Spleen (tissue), 11 donors: Measurements from ENCODE around the gene ARIH2. TPM values are rescaled to one million over a fixed set of nuclear protein-coding genes. Genes with fewer than 3 reads are reported as not detected.

ENCODE experiments used
- DNase-seq: peaks from one replicate; pipeline ENCODE4 v3.0.0-alpha.2; 2020
- H3K27ac ChIP-seq, 8 donors: fragments of 200-600 bp; sonication (generic) in 7 of 8; 1 replicate in 4 of 8; 2 replicates in 4 of 8; pipeline versions ENCODE4 v1.5.0 to v1.8.0; 2016 to 2021; ENCODE audit warnings: inconsistent platforms in 4 of 8, mild to moderate bottlenecking in 4 of 8, moderate library complexity in 1 of 8
- H3K27me3 ChIP-seq, 7 donors: fragments of 200-600 bp; sonication (generic) in 6 of 7; replicated peaks in 1 of 7; 1 replicate in 4 of 7; 2 replicates in 3 of 7; pipeline versions ENCODE4 v1.5.0 to v1.8.0; 2016 to 2021; ENCODE audit warnings: inconsistent platforms in 3 of 7, mild to moderate bottlenecking in 1 of 7
- H3K36me3 ChIP-seq, 6 donors: fragments of 200-600 bp; sonication (generic) in 5 of 6; 1 replicate in 4 of 6; 2 replicates in 2 of 6; pipeline versions ENCODE4 v1.5.0 to v1.8.0; 2016 to 2021; ENCODE audit warnings: inconsistent platforms in 2 of 6
- H3K4me1 ChIP-seq, 6 donors: fragments of 200-600 bp; sonication (generic) in 5 of 6; 1 replicate in 3 of 6; 2 replicates in 3 of 6; pipeline versions ENCODE4 v1.5.0 to v1.8.0; 2016 to 2021; ENCODE audit warnings: inconsistent platforms in 3 of 6
- H3K4me3 ChIP-seq, 8 donors: fragments of 200-600 bp; sonication (generic) in 7 of 8; 1 replicate in 4 of 8; 2 replicates in 4 of 8; pipeline versions ENCODE4 v1.5.0 to v1.8.0; 2016 to 2021; ENCODE audit warnings: inconsistent platforms in 4 of 8, mild to moderate bottlenecking in 4 of 8, moderate library complexity in 2 of 8
- H3K9me3 ChIP-seq, 8 donors: fragments of 200-600 bp; sonication (generic) in 7 of 8; 1 replicate in 4 of 8; 2 replicates in 4 of 8; pipeline versions ENCODE4 v1.5.0 to v1.8.0; 2016 to 2021; ENCODE audit warnings: inconsistent platforms in 4 of 8
- CTCF ChIP-seq, 11 experiments: fragments of 200-600 bp in 7 of 11; fragments of 450-650 bp in 4 of 11; sonication (generic) in 4 of 11; IDR thresholded peaks in 8 of 11; conservative IDR thresholded peaks in 3 of 11; 1 replicate in 7 of 11; 2 replicates in 4 of 11; pipeline versions ENCODE4 v1.4.0 to v1.8.0; 2016 to 2021; ENCODE audit warnings: antibody characterized with exemption in 11 of 11, inconsistent platforms in 4 of 11, mild to moderate bottlenecking in 1 of 11
- POLR2A ChIP-seq, 3 donors: fragments of 450-650 bp; IDR thresholded peaks; one replicate each; pipeline ENCODE4 v1.5.1; 2017; ENCODE audit warnings: antibody characterized with exemption in 3 of 3, mild to moderate bottlenecking in 1 of 3
- POLR2AphosphoS5 ChIP-seq, 3 donors: sonication (generic); formaldehyde crosslinking; IDR thresholded peaks; one replicate each; pipeline ENCODE4 v1.5.1; 2017; ENCODE audit warnings: antibody characterized with exemption in 3 of 3
- WGBS, 5 donors: extraction: QIAGEN DNeasy Blood & Tissue Kit in 3 of 5; methylation state at CpG; one replicate each; pipeline versions ENCODE4 v1.1.5 to v1.1.7; 2013 to 2018; 5-methylcytosine and 5-hydroxymethylcytosine counted together
- intact Hi-C: fragments of 100-400 bp; cut with DNase I; formaldehyde crosslinking; loops from one replicate; pipeline ENCODE4 v1.15.0; 2023; ENCODE audit warnings: low total_unique reads
- polyA plus RNA-seq, 3 donors: library from polyadenylated mRNA; stranded (reverse); fragments of 200-250 nt; gene quantifications; one replicate each; pipeline ENCODE4 v1.2.1, GENCODE V29; 2013
- total RNA-seq, 7 donors: library from RNA; depleted of rRNA in 3 of 7; stranded (reverse); fragments of >200 nt in 3 of 7; fragmentation: NEBNext Ultra II Directional in 4 of 7; extraction: Animal tissue kit (Norgen Biotek cat#: 25700) in 4 of 7; gene quantifications; one replicate each; pipeline versions ENCODE4 v1.1.0 to v1.2.1, GENCODE V29; 2016 to 2021
- donor health status: healthy with polysubstance abuse.
- donor health status: DM: no; HTN: no; CAD: no; lungs with moderate emphysema.
- donor health status: DM: no; HTN: no; CAD: no.
- donor health status: Bipolar disorder and iron deficiency.
- donor health status: healthy.
- donor health status: DM: no; HTN: no; CAD: no.
- donor health status: DM: yes; HTN: yes; CAD: no.

The ARIH2 gene
- total and polyA plus RNA-seq, 10 donors = 25.2 to 112 (median 94.5) TPM

GRCh38 chr3:48966876-48967361 is 48.3 kb downstream of the ARIH2 start:
- peaks cover 0 to 100% (median 78%) of the 10 kb centered on the region in 6 donors for H3K36me3 ChIP-seq

GRCh38 chr3:48970586-48970985 is 51.9 kb downstream of the ARIH2 start:
- Histone ChIP-seq H3K9me3 (no peaks in the 10 kb centered on the region), H3K36me3 (peaks cover 10 to 100% (median 92%) of the 10 kb centered on the region in 6 donors), H3K4me3 (no peak overlapping the region), H3K27ac (no peak overlapping the region), H3K27me3 (no peaks in the 10 kb centered on the region), H3K4me1 (no peaks in the 10 kb centered on the region)
- 83 to 100% (median 97%) methylated on average over 1 to 6 of the region's 6 CpGs for WGBS, 5 donors
- TF ChIP-seq CTCF (IDR thresholded peaks at IDR 0.05 in 8 of 11, conservative IDR thresholded peaks at IDR 0.05 in 3 of 11) (no peak), POLR2A (IDR thresholded peaks at IDR 0.05) (no peak), POLR2AphosphoS5 (IDR thresholded peaks at IDR 0.05) (no peak)
- intact Hi-C loops = no loop called here
- DNase-seq = no peak

More at GRCh38 chr3:48966876-48967361, 48.3 kb downstream of the ARIH2 start:
- Histone ChIP-seq H3K27ac (peak overlapping the region in 1 of 8 donors; percentile 14), H3K9me3 (no peaks in the 10 kb centered on the region), H3K27me3 (no peaks in the 10 kb centered on the region), H3K4me1 (no peaks in the 10 kb centered on the region), H3K4me3 (no peak overlapping the region)
- TF ChIP-seq POLR2AphosphoS5 (IDR thresholded peaks at IDR 0.05) (peak in 1 of 3 donors; percentile 13), POLR2A (IDR thresholded peaks at IDR 0.05) (no peak), CTCF (IDR thresholded peaks at IDR 0.05 in 8 of 11, conservative IDR thresholded peaks at IDR 0.05 in 3 of 11) (no peak)
- WGBS, 5 donors = 70 to 98% (median 86%) methylated on average over 7 of the region's 7 CpGs
- intact Hi-C loops = no loop called here
- DNase-seq = no peak

GRCh38 chr3:48974076-48974864 is 55.6 kb downstream of the ARIH2 start:
- peaks cover 10 to 100% (median 95%) of the 10 kb centered on the region in 6 donors for H3K36me3 ChIP-seq
- H3K9me3 ChIP-seq = no peaks in the 10 kb centered on the region
- intact Hi-C loops = no loop called here
- no peak for DNase-seq
- no peak overlapping the region for H3K27ac ChIP-seq
- H3K27me3 ChIP-seq = no peaks in the 10 kb centered on the region
- no peak overlapping the region for H3K4me3 ChIP-seq
- H3K4me1 ChIP-seq = no peaks in the 10 kb centered on the region
- no peak for TF ChIP-seq POLR2AphosphoS5 (IDR thresholded peaks at IDR 0.05)
- WGBS, 5 donors = 84 to 88% (median 85%) methylated on average over 10 of the region's 10 CpGs

- Histone ChIP-seq H3K4me1 (no peaks in the 10 kb centered on the region), H3K36me3 (peaks cover 5 to 98% (median 92%) of the 10 kb centered on the region in 6 donors), H3K27me3 (no peaks in the 10 kb centered on the region), H3K9me3 (no peaks in the 10 kb centered on the region), H3K27ac (no peak overlapping the region), H3K4me3 (no peak overlapping the region)
- no peak for DNase-seq
- 87 to 100% (median 97%) methylated on average over 2 to 3 of the region's 3 CpGs for WGBS, 5 donors
- TF ChIP-seq POLR2A (IDR thresholded peaks at IDR 0.05) (no peak), CTCF (IDR thresholded peaks at IDR 0.05 in 8 of 11, conservative IDR thresholded peaks at IDR 0.05 in 3 of 11) (no peak), POLR2AphosphoS5 (IDR thresholded peaks at IDR 0.05) (no peak)
- intact Hi-C loops = no loop called here
Observed at GRCh38 chr3:48979451-48979850, 60.8 kb downstream of the ARIH2 start.
